Activated T-cell treated with anti-CD3 and anti-CD28 coated beads, Interleukin-2, amount 50 U/mL, for 72 hours (primary cell): ENCODE data around the gene NOB1. TPM values are rescaled to one million over a fixed set of nuclear protein-coding genes. Genes with fewer than 3 reads are reported as not detected.
A peak's percentile ranks its signal among the peaks of the same experiment; 100 is the strongest.
"Not testable (repeated sequence)": the region's sequence is repeated elsewhere in the genome, so short reads cannot be mapped to it uniquely, and the experiment has no call there.

Source experiments
- ATAC-seq, 2 donors: fragments of 150-1000 bp; cut with Tn5 transposase; replicated peaks in 1 of 2; 2 replicates each; pipeline ENCODE4 v1.10.0; 2021; ENCODE audit warnings: moderate library complexity in 2 of 2, mild to moderate bottlenecking in 1 of 2
- DNase-seq, 2 donors: peaks; one replicate each; pipeline ENCODE4 v3.0.0; 2021 to 2022; ENCODE audit warnings: mixed read lengths in 1 of 2
- H3K27ac Mint-ChIP-seq: one replicate; pipeline ENCODE4 v1.8.0; 2022; ENCODE audit warnings: mild to moderate bottlenecking, moderate library complexity, mixed read lengths
- H3K27me3 Mint-ChIP-seq: one replicate; pipeline ENCODE4 v1.8.0; 2022; ENCODE audit warnings: low read depth, mixed read lengths
- H3K36me3 Mint-ChIP-seq, 2 donors: one replicate each; pipeline ENCODE4 v1.8.0; 2022; ENCODE audit warnings: mixed read lengths in 2 of 2, mild to moderate bottlenecking in 1 of 2; ENCODE audit not compliant: insufficient read depth in 2 of 2
- H3K4me1 Mint-ChIP-seq: one replicate; pipeline ENCODE4 v1.8.0; 2022; ENCODE audit warnings: low read depth, mixed read lengths
- H3K4me3 Mint-ChIP-seq, 2 donors: one replicate each; pipeline ENCODE4 v1.8.0; 2022; ENCODE audit warnings: mild to moderate bottlenecking in 2 of 2, mixed read lengths in 2 of 2, moderate library complexity in 2 of 2
- H3K9me3 Mint-ChIP-seq, 2 donors: one replicate each; pipeline ENCODE4 v1.8.0; 2022; ENCODE audit warnings: mixed read lengths in 2 of 2
- total RNA-seq, 2 donors: library from RNA; stranded (reverse); gene quantifications; one replicate each; pipeline ENCODE4 v1.2.3, GENCODE V29; 2022

Gene NOB1
- total RNA-seq, 2 donors from 2014 or later: 135 to 152 TPM

- no peaks in the 10 kb centered on the region for H3K27me3 Mint-ChIP-seq
- peak overlapping the region; percentile 34 to 74 for H3K4me3 Mint-ChIP-seq
- peaks cover 5 to 9% of the 10 kb centered on the region in 2 donors for H3K9me3 Mint-ChIP-seq
- H3K4me1 Mint-ChIP-seq: peaks cover 42% of the 10 kb centered on the region
- peaks cover 11 to 12% of the 10 kb centered on the region in 2 donors for H3K36me3 Mint-ChIP-seq
- no peak for DNase-seq
- no peak for ATAC-seq
- H3K27ac Mint-ChIP-seq: peak overlapping the region; percentile 38
Measured at GRCh38 chr16:69773260-69773947, 18.7 kb upstream of the NOB1 start.

- peak overlapping the region in 1 of 2 donors; percentile 42 for H3K4me3 Mint-ChIP-seq
- DNase-seq (no peak), ATAC-seq (no peak)
- no peaks in the 10 kb centered on the region for H3K27me3 Mint-ChIP-seq
- peaks cover 56% of the 10 kb centered on the region for H3K4me1 Mint-ChIP-seq
- no peak overlapping the region for H3K27ac Mint-ChIP-seq
- H3K36me3 Mint-ChIP-seq: peaks cover 11 to 12% of the 10 kb centered on the region in 2 donors
- H3K9me3 Mint-ChIP-seq: peaks cover 5 to 9% of the 10 kb centered on the region in 2 donors
Measured at GRCh38 chr16:69771651-69771967, 16.9 kb upstream of the NOB1 start.

GRCh38 chr16:69769404-69769803 is 14.7 kb upstream of the NOB1 start:
- no peak overlapping the region for H3K4me3 Mint-ChIP-seq
- DNase-seq: no peak
- H3K27me3 Mint-ChIP-seq: no peaks in the 10 kb centered on the region
- no peak for ATAC-seq
- H3K36me3 Mint-ChIP-seq: peaks cover 1 to 4% of the 10 kb centered on the region in 2 donors
- H3K4me1 Mint-ChIP-seq: peaks cover 74% of the 10 kb centered on the region
- no peak overlapping the region for H3K27ac Mint-ChIP-seq
- H3K9me3 Mint-ChIP-seq: no peaks in the 10 kb centered on the region

GRCh38 chr16:69768666-69769065 is 13.9 kb upstream of the NOB1 start:
- Mint-ChIP-seq H3K9me3 (no peaks in the 10 kb centered on the region), H3K27me3 (no peaks in the 10 kb centered on the region), H3K27ac (no peak overlapping the region), H3K4me3 (peak overlapping the region in 1 of 2 donors; percentile 4), H3K36me3 (peaks cover 1 to 4% of the 10 kb centered on the region in 2 donors), H3K4me1 (peaks cover 81% of the 10 kb centered on the region)
- ATAC-seq: no peak
- DNase-seq: no peak

- peak; percentile 31 to 48 for DNase-seq
- Mint-ChIP-seq H3K4me1 (peaks cover 81% of the 10 kb centered on the region), H3K27me3 (no peaks in the 10 kb centered on the region), H3K27ac (peak overlapping the region; percentile 74), H3K4me3 (peak overlapping the region; percentile 36 to 56), H3K36me3 (peaks cover 1 to 4% of the 10 kb centered on the region in 2 donors), H3K9me3 (no peaks in the 10 kb centered on the region)
- peak; percentile 71 to 72 for ATAC-seq
Measured at GRCh38 chr16:69767459-69768229, 12.9 kb upstream of the NOB1 start.

GRCh38 chr16:69763599-69763942 is 8.8 kb upstream of the NOB1 start:
- H3K27ac Mint-ChIP-seq: peak overlapping the region; percentile 90
- H3K27me3 Mint-ChIP-seq: no peaks in the 10 kb centered on the region
- H3K9me3 Mint-ChIP-seq: no peaks in the 10 kb centered on the region
- peak overlapping the region; percentile 87 to 90 for H3K4me3 Mint-ChIP-seq
- no peak for DNase-seq
- peaks cover 2 to 4% of the 10 kb centered on the region in 2 donors for H3K36me3 Mint-ChIP-seq
- peaks cover 56% of the 10 kb centered on the region for H3K4me1 Mint-ChIP-seq
- ATAC-seq: no peak

GRCh38 chr16:69762814-69763598 is 8.3 kb upstream of the NOB1 start:
- no peaks in the 10 kb centered on the region for H3K9me3 Mint-ChIP-seq
- H3K36me3 Mint-ChIP-seq: peaks cover 1 to 4% of the 10 kb centered on the region in 2 donors
- peak overlapping the region; percentile 93 for H3K27ac Mint-ChIP-seq
- DNase-seq: no peak
- no peaks in the 10 kb centered on the region for H3K27me3 Mint-ChIP-seq
- peak; percentile 18 to 21 for ATAC-seq
- H3K4me3 Mint-ChIP-seq: peak overlapping the region; percentile 87 to 90
- H3K4me1 Mint-ChIP-seq: peaks cover 54% of the 10 kb centered on the region

- DNase-seq (peak; percentile 80), ATAC-seq (peak; percentile 90 to 91)
- Mint-ChIP-seq H3K9me3 (no peaks in the 10 kb centered on the region), H3K27ac (peak within 1 kb of the TSS; percentile 100), H3K27me3 (no peaks in the 10 kb centered on the region), H3K4me3 (peak within 1 kb of the TSS; percentile 87 to 90), H3K36me3 (peaks cover 1 to 4% of the 10 kb centered on the region in 2 donors), H3K4me1 (peaks cover 46% of the 10 kb centered on the region)
Measured at GRCh38 chr16:69761983-69762813, 7.5 kb upstream of the NOB1 start, which contains the start of gene WWP2. Gene WWP2, plus strand, starts transcription at chr16:69762332. Its CDS starts 24,679 bp downstream, at chr16:69787011.

GRCh38 chr16:69757375-69757774 is 2.6 kb upstream of the NOB1 start:
- H3K27ac Mint-ChIP-seq, ATAC-seq, H3K27me3 Mint-ChIP-seq, DNase-seq, H3K9me3 Mint-ChIP-seq, H3K36me3 Mint-ChIP-seq: not testable (repeated sequence)
- H3K4me3 Mint-ChIP-seq: peak overlapping the region in 1 of 2 donors; percentile 36
- peaks cover 34% of the 10 kb centered on the region for H3K4me1 Mint-ChIP-seq

GRCh38 chr16:69756705-69757104 is 2.0 kb upstream of the NOB1 start:
- H3K9me3 Mint-ChIP-seq: no peaks in the 10 kb centered on the region
- no peak for ATAC-seq
- H3K36me3 Mint-ChIP-seq: peaks cover 5 to 13% of the 10 kb centered on the region in 2 donors
- no peak for DNase-seq
- no peaks in the 10 kb centered on the region for H3K27me3 Mint-ChIP-seq
- H3K4me1 Mint-ChIP-seq: peaks cover 39% of the 10 kb centered on the region
- H3K4me3 Mint-ChIP-seq: peak overlapping the region; percentile 36 to 63
- no peak overlapping the region for H3K27ac Mint-ChIP-seq

GRCh38 chr16:69754143-69754468 is 620 bp downstream of the NOB1 start:
- Mint-ChIP-seq H3K27ac (peak overlapping the region; percentile 95), H3K4me3 (peak overlapping the region; percentile 95 to 98), H3K4me1 (peaks cover 33% of the 10 kb centered on the region), H3K9me3 (no peaks in the 10 kb centered on the region), H3K27me3 (no peaks in the 10 kb centered on the region), H3K36me3 (peaks cover 5 to 25% of the 10 kb centered on the region in 2 donors)
- no peak for DNase-seq
- no peak for ATAC-seq

- no peak for ATAC-seq
- H3K36me3 Mint-ChIP-seq: peaks cover 9 to 44% of the 10 kb centered on the region in 2 donors
- peaks cover 20% of the 10 kb centered on the region for H3K4me1 Mint-ChIP-seq
- no peaks in the 10 kb centered on the region for H3K9me3 Mint-ChIP-seq
- DNase-seq: no peak
- no peak overlapping the region for H3K4me3 Mint-ChIP-seq
- H3K27ac Mint-ChIP-seq: no peak overlapping the region
- no peaks in the 10 kb centered on the region for H3K27me3 Mint-ChIP-seq
Measured at GRCh38 chr16:69748694-69749345, 5.9 kb downstream of the NOB1 start.
